ENCODE measurements around the gene DUSP6.

DUSP6 gene

DNA sequence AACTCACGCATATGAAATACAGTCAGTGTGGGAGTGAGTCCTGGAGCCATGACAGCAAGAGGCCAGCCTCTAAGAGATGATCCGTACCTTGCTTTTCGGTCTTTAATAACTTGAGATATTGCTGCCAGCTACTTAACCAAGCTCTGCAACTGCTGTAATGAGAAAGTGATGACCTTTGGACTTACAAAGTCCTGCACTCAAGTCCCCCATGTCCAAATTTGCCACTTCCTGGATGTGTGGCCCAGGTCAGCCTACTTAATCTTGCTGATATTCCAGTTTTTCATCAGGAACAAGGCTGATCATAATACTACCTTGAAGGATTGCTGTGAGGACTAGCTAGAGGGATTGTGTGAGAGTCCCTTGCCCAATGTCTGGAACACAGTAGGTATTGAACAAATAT, 33.8 kb upstream of the DUSP6 start:
- no peak for FAIRE-seq
- DNase-seq (ENCODE audit: insufficient read length) = no peak
- TF ChIP-seq TAF1 (IDR thresholded peaks at IDR 0.05; ENCODE audit: borderline replicate concordance, low read depth, low read length) (no peak), POLR2A (IDR thresholded peaks at IDR 0.05; ENCODE audit: low read depth, low read length) (no peak), POLR2AphosphoS5 (IDR thresholded peaks at IDR 0.05; ENCODE audit: low read depth, low read length) (no peak)

DNA sequence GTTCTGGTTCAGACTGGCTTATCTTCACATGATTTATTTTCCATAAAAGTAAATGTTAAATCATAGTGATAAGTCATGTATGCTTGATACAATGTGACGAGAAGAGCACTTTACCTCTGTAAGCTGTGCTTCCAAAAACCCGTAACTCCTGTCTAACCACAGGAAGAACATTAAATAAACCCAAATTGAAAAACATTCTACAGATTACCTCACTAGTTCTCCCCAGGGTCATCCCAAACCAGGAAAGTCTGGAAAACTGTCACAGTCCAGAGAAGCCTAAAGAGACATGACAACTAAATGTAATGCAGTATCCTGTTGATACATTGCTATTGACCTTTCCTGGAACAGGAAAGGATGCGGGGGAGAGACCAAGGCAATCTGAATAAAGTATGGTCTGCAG, 32.5 kb upstream of the DUSP6 start:
- no peak for DNase-seq (ENCODE audit: insufficient read length)
- FAIRE-seq = no peak
- TF ChIP-seq POLR2A (IDR thresholded peaks at IDR 0.05; ENCODE audit: low read depth, low read length) (no peak), POLR2AphosphoS5 (IDR thresholded peaks at IDR 0.05; ENCODE audit: low read depth, low read length) (no peak), TAF1 (IDR thresholded peaks at IDR 0.05; ENCODE audit: borderline replicate concordance, low read depth, low read length) (no peak)

DNA sequence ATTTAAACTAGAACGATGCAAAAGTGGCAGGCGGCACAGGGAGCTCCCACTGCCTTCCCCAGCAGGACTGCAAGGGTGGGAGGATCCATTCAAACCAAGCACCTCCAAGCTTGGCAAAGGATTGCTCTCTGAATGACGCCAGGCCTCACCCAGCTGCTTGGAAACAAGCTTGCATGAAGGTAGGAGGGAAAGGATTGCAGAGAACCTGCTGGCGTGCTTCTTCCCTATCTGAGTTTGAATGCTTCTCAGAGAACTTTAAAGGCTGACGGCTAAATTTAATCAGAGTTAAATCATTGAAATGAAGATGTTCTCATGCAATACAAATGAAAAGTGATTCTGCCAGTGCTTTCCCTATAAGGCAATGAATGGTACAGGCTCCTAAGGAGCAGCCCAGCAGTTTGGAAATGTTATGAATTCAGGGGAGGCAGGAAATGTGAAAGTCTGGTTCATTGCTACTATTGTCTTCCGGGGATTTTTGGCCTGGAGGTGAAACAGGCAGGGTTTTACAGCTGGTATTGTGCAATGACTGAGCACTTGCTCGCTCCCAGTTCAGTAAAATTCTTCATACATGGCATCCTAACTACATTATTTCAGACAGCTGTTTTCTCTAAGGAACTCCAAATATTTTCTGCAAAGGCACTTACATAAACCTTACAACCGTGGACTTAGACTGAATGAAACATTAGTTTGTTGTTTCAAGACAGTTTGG, 31.9 kb upstream of the DUSP6 start:
- DNase-seq (ENCODE audit: insufficient read length) (no peak), FAIRE-seq (no peak)
- TF ChIP-seq POLR2AphosphoS5 (IDR thresholded peaks at IDR 0.05; ENCODE audit: low read depth, low read length) = no peak
- TF ChIP-seq TAF1 (IDR thresholded peaks at IDR 0.05; ENCODE audit: borderline replicate concordance, low read depth, low read length) = no peak
- no peak for TF ChIP-seq POLR2A (IDR thresholded peaks at IDR 0.05; ENCODE audit: low read depth, low read length)

DNA sequence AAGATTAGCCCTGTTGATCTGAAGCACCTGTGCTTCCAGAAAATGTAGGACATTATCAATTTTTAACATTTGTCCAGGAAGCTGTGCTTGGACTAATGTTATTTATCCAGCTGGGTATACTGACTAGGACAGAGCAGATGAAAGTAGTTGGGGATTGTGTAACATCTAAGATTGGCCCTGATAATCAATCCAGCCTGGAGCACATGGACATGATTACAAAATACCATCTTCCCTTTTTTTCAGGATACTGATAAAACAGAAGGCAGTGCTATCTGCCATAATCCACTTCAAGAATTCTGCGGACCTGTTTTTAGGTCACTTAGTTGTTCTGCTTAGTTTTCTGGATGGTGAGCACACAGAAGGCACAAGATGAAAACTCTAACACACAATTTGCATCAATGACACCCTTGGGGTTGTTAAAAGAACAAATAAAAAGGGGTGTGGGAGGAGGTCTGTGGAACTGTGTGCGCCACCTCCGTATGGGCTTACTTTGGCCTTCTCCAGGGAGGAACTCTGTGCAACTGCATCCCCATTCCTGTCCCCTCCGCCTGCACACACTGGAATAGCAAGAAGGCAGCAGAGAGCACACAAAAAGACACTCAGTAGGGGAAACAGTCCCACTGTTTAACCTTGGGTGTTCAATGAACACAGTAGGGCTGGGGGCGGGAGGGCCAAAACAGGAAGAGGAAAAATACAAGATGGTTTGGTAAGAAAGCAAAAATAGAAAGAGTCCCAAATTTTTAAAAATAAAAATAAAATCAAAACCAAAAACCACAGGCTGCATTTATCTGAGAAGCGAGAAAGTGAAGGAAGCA, 31.1 kb upstream of the DUSP6 start:
- FAIRE-seq = no peak
- TF ChIP-seq POLR2AphosphoS5 (IDR thresholded peaks at IDR 0.05; ENCODE audit: low read depth, low read length) (no peak), TAF1 (IDR thresholded peaks at IDR 0.05; ENCODE audit: borderline replicate concordance, low read depth, low read length) (no peak), POLR2A (IDR thresholded peaks at IDR 0.05; ENCODE audit: low read depth, low read length) (no peak)

DNA sequence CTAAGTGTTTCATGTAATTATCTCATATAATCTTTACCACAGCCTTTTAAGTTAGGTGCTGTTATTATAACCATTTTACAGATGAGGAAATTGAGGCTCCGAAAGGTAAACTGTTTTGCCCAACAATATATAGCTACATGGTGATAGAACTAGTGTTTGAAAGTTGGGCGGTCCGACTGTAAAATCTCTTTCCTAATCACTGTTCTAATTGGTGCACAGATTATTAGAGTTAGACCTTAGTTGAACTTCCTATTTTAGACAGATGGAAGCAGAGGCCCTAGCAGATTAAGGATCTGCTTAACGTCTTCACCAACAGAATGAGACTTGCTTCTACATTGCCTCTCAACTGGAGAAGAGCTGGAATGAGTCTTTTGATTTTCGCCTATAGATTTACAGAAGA, 30.0 kb upstream of the DUSP6 start:
- no peak for TF ChIP-seq POLR2AphosphoS5 (IDR thresholded peaks at IDR 0.05; ENCODE audit: low read depth, low read length)
- no peak for TF ChIP-seq TAF1 (IDR thresholded peaks at IDR 0.05; ENCODE audit: borderline replicate concordance, low read depth, low read length)
- TF ChIP-seq POLR2A (IDR thresholded peaks at IDR 0.05; ENCODE audit: low read depth, low read length) = no peak
- DNase-seq (ENCODE audit: insufficient read length) (no peak), FAIRE-seq (no peak)

More for the DNA sequence above, 31.1 kb upstream of the DUSP6 start:
- no peak for DNase-seq (ENCODE audit: insufficient read length)

DNA sequence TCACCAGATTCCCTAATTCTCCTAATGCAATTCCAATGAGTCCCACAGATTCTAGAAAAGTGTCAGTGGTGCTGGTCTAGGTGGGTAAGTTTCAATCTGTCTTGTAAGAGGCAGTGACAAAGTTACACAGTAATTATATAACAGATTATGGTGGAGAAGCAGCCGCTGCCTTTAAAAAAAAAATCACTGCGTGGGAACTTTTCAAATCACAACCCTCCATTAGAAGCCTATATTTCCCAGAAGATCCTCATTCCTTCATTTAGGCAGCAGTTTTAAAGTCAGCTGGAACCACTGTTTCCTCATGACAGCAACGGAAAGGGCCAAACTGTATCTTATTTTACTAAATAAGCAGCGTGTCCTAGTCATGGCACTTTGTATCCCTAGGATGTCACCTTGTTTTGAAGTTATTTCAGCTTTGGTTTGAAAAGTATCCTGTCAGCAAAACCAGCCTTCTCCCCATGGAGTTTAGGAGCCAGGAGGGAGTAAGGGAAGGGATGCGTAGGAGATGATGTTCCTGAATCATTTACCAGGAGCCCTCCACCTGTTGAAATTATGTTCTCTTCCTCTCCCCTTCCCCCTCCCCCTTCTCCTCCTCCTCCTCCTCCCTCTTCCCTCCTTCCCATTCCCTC, 27.7 kb upstream of the DUSP6 start:
- DNase-seq (ENCODE audit: insufficient read length) = no peak
- TF ChIP-seq TAF1 (IDR thresholded peaks at IDR 0.05; ENCODE audit: borderline replicate concordance, low read depth, low read length) (no peak), POLR2A (IDR thresholded peaks at IDR 0.05; ENCODE audit: low read depth, low read length) (no peak), POLR2AphosphoS5 (IDR thresholded peaks at IDR 0.05; ENCODE audit: low read depth, low read length) (no peak)
- FAIRE-seq = no peak

DNA sequence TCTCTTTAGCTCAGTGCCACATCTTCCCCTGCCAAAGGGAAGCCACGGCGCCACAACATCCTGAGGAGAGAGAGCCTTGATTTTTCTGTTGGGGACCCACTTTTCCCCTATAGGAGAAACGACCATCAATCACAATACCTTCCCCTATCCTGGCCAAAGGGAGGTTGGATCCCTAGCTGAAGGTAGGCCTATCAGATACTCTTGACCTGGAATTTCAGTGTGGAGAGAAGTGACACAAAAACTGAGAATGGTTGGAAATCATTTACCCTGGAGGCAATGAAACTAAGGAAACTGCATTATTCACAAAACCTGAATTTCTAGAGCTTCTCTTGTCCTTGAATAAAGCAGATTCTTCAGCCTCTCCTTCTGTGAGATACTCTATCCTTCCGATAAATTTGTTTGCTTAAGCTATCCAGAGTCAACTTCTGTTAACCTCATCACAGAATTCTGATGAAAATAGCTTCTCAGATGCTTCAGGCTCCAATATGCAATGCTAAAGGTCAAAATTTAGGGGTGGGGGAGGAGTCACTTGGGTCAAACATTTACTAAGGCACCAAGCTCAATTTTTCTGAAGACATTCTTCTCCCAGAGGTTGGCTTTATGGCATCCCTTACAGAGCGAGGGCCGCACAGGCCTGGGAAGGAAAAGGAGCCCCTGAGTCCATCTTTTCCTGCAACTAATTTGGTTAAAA, 27.0 kb upstream of the DUSP6 start:
- no peak for TF ChIP-seq POLR2AphosphoS5 (IDR thresholded peaks at IDR 0.05; ENCODE audit: low read depth, low read length)
- no peak for TF ChIP-seq TAF1 (IDR thresholded peaks at IDR 0.05; ENCODE audit: borderline replicate concordance, low read depth, low read length)
- TF ChIP-seq POLR2A (IDR thresholded peaks at IDR 0.05; ENCODE audit: low read depth, low read length) = no peak
- FAIRE-seq (no peak), DNase-seq (ENCODE audit: insufficient read length) (no peak)

DNA sequence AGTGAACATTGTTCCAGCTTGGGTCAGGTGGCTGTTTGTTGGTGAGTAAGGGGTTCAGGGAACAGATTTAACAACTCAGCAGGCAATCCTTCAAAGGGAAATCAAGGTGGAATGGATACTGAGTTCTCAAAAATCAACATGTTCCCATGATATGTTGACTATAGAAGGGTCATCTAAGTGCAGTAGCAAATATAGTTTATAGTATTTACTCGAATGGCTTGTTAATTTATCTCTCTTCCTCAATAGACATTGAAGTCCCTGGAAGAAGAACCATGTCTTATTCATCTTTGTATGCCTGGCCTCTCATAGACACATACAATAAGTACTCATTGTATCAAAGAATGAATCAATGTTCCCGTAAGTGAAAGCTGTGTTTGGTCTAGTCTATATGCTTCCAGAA, 24.5 kb upstream of the DUSP6 start:
- FAIRE-seq (no peak), DNase-seq (ENCODE audit: insufficient read length) (no peak)
- no peak for TF ChIP-seq POLR2A (IDR thresholded peaks at IDR 0.05; ENCODE audit: low read depth, low read length)

DNA sequence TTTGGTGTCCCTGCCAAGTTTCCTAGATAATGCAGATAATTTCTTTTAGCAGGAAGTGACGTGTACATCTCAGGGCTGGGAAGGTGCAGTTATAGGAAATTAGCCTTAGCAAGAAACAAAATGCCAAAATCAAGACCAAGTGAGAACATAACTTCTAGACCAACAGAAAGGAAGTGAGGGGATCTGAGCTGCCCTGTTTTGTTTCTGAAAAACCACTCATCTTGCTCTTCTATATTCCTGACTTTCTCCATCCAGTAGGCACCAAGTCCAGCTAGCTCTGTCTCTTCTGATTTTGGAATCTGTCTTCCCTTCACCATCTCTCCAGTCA, 23.9 kb upstream of the DUSP6 start:
- FAIRE-seq (no peak), DNase-seq (ENCODE audit: insufficient read length) (no peak)
- TF ChIP-seq POLR2AphosphoS5 (IDR thresholded peaks at IDR 0.05; ENCODE audit: low read depth, low read length) (no peak), TAF1 (IDR thresholded peaks at IDR 0.05; ENCODE audit: borderline replicate concordance, low read depth, low read length) (no peak), POLR2A (IDR thresholded peaks at IDR 0.05; ENCODE audit: low read depth, low read length) (no peak)

DNA sequence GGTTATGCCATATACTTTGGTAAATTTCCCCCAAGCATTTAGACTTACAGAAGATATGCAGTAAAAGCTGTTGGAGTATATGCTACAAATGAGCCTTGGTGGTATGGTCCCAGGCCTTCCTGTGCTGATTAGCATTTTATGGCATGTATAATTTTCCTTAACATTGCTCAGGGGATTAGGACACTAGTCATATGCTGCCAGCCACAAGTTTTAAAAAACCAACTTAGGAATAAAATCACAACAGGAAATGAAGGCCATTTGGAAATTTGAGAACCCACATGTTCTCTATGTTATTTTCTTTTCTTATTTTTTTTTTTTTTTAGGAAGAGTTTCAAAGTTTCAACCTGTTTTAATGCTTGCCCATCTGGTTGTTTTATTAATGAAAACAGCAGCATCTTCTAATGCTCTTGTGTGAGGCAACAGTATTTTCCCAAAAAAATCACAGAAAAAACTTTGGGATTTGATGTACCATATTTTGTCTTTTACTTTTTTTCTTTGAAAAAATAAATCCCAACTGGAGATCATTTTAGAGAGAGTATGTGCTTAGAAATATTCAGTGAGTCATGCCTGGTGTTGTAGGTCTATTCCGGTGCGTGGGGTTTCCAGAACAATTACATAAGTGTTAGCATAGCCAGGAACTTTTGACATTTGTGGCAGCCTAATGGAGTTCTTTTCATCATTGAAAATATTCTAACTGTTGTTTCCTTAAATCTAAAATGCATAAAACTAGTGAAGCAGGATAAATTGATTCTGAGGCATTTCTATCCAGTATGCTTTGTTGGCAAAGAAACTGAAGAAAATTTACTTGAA, 21.7 kb upstream of the DUSP6 start:
- DNase-seq (ENCODE audit: insufficient read length) (no peak), FAIRE-seq (no peak)
- TF ChIP-seq TAF1 (IDR thresholded peaks at IDR 0.05; ENCODE audit: borderline replicate concordance, low read depth, low read length) (no peak), POLR2AphosphoS5 (IDR thresholded peaks at IDR 0.05; ENCODE audit: low read depth, low read length) (no peak), POLR2A (IDR thresholded peaks at IDR 0.05; ENCODE audit: low read depth, low read length) (no peak)
